CD4-positive, alpha-beta T cell treated with Interleukin-1 beta for 1 hour (primary cell): Measurements from ENCODE around the gene ARIH2.
A peak's percentile ranks its signal among the peaks of the same experiment; 100 is the strongest.

ENCODE experiments used
- DNase-seq, 2 donors: peaks; one replicate each; pipeline ENCODE4 v3.0.0-alpha.2; 2020 to 2022

Gene ARIH2

DNA sequence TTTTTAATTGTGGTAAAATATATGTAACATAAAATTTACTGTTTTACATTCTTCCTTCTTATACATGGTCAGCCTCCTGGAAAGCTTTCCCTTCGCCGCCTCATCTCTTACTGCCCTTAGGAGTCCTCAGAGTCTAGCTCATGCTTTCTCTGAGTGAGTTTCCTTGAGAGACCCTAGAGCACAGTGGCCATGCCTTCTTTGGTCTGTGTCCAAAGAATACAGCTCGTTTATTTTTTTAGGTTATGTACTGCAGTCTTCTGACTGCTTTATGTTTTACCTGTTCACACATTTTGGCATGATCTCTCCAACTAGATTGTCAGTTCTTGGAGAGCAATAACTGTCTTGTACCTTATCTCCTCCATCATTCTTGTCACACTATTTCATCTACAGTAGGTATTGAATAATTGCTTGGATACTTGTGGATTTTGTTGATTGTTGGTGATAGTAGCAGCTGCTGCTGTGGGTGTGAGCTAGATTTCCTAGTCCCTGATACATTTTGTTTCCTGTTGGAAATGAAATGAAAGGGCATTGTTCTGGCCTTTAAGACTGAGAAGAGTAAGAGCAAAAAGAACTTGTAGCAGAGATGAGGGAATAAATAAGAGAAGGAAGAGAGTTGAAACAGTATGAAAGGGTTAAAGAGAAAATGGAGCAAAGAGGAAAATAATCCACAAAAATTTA lies 10.9 kb downstream of the ARIH2 start:
- DNase-seq = no peak

DNA sequence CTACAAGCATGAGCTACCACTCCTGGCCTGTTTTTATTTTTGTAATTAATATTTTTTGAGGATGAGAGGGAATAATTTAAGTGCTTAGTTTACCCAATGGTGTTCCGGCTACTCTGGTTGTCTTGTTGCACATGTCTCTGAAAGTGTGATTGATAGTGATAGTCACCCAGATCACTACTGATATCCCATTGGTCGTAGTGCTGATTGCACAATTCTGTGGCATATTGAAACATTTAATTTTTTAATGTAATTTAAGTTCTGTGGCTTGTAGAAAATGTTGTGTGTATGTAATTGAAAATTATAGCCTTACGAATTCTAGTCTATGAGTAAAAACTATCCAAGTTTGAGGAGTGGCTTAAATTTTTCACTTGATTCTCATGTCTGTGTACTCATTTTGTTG lies 11.9 kb downstream of the ARIH2 start:
- DNase-seq = no peak

DNA sequence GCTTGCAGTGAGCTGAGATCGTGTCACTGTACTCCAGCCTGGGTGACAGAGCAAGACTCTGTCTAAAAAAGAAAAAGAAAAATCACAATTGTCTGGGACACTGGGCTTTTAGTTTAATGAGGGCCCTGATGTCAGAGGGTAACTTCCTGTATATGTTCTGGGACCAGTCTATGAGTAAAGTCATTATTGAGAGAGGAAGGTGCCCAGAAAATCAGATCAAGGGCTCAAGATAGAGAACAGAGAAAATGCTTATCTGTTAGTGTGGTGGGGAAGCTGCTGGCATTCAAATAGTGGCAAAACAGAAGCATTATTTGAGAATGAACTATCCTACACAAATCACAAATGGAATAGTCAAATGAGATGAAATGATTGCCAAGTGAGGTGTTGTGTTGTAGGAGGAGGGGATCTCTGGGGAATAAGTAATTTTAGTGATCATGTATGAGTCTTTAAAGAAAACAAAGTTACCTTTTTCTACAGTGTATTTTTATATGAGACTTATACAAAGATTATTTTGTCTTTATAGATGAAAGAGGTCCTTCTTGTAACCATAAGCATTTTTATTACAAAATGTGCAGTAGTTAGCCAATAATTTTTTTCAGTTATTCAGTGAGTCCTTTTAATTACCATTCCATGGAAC lies 13.4 kb downstream of the ARIH2 start:
- no peak for DNase-seq

DNA sequence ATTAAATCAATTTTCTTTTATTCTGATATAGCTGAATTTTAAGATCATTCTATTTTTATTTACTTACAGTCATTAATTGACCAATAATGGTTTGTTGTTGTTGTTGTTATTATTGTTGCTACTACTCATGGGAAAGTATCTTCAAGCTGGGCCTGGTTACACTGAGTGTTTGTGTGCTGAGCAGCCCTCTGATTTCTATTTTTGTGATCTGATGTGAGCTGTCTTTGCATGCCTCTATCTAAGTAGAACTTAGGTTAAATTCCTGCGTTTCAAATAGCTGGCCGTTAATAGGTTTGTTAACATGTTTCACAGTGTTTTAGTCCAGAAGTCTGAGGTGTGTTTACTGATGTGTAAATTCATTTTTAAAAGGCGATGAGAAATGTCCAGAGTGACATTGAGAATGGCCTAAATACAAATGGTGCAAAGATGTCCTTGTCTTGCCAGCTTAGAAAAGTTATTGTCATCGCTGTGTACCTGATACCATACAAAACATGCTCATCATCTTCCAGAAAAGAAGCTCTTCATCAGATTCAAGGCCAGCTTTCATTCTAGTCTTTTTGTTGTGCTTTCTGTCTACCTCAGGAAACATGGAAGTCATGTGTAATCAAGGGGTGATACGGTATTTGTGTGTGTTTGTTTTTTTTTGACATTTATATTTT lies 15.8 kb downstream of the ARIH2 start:
- no peak for DNase-seq

DNA sequence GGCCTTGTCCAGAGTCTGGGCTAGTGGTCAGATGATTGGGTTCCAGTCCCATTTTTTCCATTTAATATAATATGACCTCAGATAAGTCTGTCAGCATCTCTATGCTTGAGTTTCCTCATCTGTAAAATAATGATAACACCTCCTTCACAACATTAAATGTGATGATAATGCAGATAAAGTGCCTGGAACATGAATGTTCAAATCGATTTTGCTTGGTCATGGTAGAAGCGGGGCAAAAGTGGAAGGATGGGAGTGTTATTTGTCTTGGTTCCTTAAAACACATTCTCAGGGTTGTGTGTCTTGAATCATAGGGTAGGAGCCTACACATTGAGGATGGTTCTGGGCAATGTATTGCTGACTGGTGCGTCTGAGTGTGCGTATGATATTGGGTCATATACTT lies 16.9 kb downstream of the ARIH2 start:
- DNase-seq = no peak

DNA sequence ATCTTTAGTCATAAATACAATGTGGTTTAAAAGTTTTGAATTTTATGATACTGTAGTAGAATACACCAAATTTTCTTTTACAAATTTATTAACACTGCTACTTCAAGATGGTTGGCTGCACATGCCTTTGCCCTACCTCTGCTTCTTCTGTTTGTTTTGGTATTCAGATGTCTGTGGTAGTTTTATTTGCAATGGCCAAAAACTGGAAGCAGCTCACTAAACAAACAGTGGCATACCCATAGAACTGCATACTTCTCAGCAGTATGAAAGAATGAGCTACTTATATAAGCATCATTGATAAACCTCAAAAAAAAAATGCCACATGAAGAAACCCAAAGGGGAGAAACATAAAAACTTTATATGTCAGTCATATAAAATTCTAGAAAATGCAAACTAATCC lies 19.5 kb downstream of the ARIH2 start:
- no peak for DNase-seq

DNA sequence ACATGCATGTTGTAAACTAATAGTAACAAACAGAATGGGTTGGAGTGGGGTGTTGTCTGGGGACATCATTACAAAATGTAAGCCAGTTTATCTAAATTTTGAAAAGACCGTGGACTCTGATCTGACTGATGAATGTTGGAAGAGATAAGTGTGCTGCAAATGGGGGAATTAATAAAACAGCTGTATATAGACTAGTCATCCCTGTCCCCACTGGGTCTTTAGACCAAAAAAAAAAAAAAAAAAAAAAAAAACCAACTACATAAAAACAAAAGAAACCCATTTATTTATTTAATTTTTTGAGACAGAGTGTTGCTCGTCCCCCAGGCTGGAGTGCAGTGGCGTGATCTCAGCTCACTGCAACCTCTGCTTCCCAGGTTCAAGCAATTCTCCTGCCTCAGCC lies 20.0 kb downstream of the ARIH2 start:
- DNase-seq = no peak

DNA sequence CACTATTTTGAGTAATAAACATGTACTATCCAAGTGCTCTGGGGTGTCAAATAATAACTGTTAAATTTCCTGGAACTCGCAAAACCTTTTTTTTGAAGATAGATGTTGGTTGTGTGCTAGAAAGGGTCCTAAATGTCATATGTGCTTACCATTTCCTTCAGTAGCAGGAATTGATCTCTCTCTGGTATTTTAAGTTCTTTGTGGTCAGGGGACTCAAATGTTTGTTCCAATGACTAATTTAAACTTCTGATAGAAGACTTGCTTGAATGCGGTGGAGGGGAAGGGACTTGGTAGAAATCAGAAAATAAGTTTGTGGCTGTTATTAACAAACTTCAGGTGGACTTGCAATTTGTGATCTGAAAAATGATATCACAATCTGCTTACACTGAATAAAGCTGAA lies 26.8 kb downstream of the ARIH2 start:
- DNase-seq = no peak

DNA sequence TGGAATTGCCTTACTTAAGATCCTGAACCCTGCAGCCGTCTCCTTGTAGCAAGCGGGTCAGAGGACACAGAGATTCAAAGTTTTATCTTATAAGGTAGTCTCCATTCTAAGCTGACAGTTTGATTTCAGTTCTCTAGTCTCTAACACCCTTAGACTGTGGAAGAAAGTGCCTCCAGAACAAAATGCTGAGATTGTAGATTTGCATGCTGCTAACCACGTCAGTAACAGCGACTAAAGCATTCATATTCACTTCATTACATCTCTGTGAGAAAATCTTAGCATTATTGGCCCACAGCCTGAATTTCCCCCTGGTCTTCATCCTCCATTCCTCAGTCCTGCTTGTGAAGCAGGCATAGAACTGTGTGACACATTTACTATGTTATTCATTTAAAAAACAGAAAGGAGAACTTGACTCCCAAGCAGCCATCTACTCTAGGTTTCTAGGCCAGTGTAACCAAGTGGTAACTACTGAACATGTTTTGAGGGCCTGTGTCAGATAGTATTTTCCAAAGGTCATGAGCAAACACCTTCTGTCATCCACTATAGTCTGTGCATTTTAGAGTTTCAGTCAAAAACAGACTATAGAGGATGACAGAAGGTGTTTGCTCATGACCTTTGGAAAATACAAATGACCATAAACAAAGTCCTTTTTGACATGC lies 27.4 kb downstream of the ARIH2 start:
- DNase-seq = no peak

DNA sequence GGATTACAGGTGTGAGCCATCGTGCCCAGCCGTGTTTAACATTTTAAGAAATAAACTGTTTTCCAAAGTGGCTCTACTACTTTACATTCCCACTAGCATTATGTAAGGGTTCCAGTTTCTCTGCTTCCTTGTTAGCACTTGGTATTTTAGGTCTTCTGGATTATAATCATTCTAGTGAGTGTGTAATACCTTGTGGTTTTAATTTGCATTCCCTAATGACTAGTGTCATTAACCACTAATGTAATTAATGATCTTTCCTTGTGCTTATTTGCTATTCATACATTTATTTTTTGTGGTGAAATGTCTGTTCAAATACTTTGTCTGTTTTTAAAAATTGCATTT lies 30.7 kb downstream of the ARIH2 start:
- DNase-seq = no peak

DNA sequence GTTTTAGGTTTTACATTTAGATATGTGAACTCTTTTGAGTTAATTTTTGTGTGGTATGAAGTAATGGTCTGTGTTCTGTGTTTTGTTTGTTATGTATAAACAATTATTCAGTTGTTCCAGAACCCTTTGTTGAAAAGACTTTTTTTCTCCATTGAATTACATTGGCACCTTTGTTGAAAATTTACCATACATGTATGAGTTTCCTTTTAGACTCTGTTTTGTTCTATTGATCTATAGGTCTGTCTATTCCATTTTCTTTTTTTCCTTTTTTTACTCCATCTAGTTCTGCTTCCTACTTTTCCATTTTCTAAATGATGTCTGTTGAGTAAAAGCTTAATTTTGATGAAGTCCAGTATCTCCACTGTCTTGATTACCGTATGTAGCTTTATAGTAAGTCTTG lies 31.4 kb downstream of the ARIH2 start:
- DNase-seq = no peak

DNA sequence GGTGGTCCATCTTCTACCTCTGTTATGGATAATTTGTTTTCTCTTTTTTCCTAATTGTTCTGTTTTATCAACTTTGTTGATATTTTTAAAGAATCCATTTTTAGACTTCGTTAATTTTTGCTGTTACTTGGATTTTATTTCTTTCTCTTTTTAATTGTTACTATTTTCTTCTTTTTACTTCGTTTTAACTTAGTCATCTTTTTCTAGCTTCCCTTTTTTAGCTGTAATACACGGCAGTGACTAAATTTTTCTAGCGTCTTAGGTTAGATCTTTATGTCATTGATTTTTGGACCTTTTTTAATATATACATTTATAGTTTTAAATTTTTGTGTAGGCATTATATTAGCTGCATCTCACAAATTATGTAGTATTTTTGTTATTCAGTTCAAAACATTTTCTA lies 33.1 kb downstream of the ARIH2 start:
- no peak for DNase-seq

DNA sequence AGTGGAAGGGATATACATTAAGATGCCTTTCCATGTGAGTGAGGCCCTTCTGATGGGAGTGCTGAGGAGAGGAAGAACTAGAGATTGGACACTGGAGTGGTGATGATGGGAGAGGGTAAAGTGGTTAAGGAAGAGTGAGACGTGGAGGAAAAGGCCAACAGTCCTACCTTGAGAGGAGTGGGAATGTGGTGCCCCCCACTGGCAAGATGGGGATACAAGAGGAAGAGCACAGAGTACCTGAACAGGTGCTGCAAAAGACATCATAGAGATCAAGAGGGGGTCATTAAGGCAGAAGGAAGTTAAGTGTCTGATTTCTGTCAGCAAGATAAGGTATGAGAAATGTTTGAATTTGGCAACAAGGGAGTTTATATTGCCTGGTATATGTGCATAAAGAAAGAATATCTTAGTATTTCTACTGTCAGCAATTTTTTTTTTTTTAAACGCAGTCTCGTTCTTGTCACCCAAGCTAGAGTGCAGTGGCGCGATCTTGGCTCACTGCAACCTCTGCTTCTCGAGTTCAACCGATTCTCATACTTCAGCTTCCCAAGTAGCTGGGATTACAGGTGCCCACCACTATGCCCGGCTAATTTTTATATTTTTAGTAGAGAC lies 34.0 kb downstream of the ARIH2 start:
- peak; percentile 55 to 65 for DNase-seq

DNA sequence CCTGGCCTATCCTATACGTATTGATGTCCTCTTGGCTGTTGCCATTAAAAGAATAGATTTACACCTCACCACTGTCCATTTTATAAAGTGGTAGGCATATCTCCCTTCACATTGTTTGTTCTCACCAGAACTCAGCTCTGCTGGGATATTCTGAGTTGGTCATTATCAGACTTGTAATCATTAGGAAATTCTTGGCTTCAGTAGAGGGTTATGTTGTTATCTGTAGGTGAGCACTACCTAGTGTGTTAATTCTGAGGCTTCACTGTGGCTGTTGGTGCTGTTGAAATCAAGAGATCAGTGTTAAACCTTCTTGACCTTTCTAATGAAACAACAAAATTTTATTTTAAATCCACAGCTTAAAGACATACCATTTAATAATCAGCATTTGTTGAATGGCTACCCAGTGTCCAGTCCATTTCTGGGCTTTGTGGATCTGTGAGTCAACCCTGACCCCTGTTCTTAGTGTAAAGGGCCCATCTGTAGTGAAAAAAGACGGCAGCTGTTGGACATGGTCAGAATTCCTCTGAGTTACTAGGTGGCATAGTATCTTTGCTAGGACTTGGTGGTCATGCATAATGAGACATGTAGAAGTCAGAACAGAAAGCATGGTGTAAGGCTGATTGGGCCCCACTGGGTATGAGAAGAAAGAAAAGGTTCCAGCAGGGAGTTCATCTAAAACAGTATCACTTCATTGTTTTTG lies 38.5 kb downstream of the ARIH2 start:
- no peak for DNase-seq

DNA sequence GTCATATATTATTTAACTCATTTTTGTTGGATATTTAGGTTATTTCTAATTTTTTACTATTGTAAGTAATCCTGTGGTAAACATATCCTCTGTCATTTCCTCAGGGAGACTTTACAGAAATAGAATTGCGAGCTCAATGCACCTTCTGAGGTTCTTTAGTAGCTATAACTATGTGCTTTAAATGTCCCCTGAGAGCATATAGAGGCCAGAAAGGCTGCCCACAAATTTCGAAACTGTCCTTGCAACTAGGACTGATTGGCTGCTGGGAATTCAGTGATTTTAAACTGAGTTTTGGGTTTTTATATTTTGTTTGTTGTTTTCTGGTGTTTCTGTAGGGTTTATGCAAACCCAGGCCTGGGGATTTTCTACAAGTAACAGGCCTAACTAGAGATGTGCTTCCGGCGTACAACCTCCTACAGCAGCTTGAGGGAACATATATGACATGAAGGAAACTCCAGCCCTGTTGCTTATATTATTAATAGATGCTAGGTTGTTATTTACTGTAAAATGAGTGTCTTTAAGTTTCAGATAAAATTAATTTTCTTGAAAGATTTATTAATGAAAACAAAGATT lies 42.3 kb downstream of the ARIH2 start:
- no peak for DNase-seq

DNA sequence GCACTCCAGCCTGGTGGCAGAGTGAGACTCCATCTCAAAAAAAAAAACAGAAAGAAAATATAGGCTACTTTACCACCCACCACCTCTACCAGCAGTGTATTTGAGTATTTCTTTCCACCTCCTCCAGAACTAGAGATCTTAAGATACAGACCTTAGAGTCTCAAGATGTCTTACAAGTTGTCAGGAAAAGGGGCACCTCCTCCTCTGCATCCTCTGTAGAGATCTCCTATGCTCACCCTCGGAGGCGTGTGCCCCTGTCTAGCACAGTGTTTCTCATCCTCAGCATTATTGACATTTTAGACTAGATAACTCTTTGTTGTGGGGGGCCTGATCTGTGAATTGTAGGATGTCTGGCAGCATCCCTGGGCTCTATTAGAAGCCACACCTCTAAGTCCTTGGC lies 43.7 kb downstream of the ARIH2 start:
- no peak for DNase-seq

DNA sequence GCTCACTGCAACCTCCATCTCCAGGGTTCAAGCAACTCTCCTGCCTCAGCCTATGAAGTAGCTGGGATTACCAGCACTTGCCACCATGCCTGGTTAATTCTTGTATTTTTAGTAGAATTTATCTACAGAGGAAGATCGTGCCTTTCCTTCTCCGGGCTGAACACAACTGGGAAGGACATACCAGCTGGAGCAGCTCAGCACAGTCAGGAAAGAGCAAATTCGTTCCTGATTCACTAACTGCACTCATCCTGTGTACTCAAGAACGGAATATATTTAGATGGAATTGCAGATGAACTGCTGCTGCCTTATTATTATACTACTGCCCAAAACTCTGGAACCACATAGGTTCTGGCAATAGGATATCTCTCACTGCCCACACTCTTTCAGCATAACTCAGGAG lies 44.3 kb downstream of the ARIH2 start:
- no peak for DNase-seq

DNA sequence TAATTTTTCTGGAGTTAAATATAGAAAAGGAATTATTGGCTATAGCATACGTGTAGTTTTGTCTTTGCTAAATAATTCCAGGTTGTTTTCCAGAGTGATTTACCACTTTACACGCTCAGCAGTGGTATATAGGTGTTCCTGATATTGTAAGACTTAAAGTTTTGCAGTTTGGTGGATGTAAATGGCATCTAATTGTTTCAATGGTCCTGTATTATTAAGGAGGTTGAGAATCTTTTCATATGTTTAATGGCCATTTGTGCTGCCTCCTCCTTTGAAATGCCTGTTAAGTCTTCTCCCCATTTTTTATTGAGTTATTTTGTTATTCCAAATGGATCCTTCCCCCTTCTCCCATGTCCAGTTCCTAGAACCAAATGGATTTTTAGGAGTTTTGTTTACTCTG lies 44.9 kb downstream of the ARIH2 start:
- DNase-seq = no peak

DNA sequence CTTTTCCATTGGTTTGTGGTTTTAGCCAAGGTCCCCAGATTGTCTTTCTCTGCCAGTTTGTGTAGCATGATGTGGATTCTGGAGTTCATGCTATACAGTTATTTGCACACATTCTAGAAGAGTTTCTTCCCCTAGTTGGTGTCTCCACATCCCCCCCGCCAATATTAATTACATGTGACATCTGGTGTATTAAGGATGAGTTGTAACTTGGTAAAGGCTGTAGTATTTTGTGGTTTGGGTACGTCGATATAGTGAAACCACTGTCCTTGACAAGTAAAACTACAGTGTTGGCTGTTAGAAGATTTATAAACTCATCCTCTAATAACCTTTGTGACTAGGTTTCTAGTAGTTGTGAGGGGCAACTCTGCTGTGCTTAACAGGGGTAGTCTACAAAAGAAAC lies 47.7 kb downstream of the ARIH2 start:
- no peak for DNase-seq

DNA sequence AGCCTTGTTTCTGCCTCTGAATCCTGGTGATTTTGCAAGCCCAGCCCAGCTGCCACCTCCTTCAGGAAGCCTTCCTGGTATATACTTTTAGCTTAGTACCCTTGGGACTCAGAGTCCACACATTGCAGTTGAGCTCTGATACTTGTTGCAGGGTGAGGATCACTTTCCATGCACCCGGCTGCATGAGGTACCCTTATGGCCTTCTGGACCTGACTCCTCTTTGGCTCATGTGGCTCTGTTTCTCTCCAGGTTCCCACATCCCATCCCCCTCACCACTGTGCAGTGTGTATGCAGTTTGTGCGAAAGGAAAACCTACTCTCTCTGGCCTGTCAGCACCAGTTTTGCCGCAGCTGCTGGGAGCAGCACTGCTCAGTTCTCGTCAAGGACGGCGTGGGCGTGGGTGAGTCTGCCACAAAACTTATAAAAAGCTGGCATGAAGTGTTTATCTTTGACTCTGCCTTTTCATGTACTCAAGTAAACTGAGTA lies 48.3 kb downstream of the ARIH2 start:
- DNase-seq = no peak

DNA sequence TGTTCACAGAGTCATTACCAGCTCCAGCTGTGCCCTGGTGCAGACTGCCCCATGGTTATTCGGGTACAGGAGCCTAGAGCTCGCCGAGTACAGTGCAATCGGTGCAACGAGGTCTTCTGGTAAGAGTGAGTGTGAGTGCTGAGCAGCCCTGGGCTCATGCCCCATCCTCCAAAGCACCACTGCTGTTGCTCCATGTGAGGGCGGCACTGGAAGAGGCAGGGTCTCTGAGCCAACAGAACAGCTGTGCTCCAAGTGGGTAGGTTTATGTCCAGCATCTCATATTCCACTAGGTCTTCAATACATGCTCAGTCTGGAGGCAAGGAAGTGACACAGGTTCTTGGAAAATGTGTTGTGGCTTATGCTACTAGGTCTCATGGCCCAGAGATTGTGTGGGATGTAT lies 51.9 kb downstream of the ARIH2 start:
- DNase-seq = no peak

DNA sequence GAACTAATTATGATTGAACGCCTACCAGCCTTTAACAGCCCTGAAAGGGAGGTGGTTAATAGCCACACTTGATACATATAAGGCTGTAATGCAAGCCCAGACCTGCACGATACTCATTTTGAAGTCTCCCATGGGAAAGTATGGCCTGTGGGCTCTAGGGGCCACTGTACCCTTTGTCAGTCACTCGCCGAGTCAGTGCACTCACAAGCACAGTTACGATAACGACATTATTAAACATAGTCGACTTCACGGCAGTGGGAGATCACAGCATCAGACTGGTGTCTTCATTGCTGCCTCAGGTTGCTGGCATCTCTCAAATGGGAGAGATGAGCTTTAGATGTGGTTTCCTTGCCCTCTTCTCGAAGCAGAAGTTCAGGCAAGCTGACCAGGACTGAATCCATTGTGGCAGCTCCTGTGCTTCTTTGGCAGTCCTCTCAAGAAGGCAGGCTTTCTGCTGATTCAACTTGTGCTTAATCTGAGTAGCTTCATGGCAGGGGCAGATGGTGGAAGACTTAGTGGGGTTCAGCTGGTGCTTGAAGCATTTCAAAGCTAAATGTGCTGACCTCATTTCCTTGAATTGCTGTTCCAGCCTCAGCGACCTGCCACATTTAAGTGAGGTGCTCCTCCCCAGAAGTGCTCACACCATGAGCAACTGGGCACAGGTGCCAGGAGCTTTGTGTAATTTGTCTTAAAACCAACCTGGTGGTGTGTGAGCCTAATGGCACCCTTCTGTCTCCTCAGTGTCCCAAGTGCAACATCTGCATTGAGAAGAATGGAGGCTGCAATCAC lies 55.6 kb downstream of the ARIH2 start:
- no peak for DNase-seq
